NCI-H2227 (cell line): ENCODE data around the gene CEBPB.
"Not testable (repeated sequence)": the region's sequence is repeated elsewhere in the genome, so short reads cannot be mapped to it uniquely, and the experiment has no call there.

Experiments used
- DNase-seq: peaks from one replicate; lab custom pipeline; 2025; ENCODE audit not compliant: unreplicated experiment; lab: John Stamatoyannopoulos, UW

CEBPB gene

GRCh38 chr20:50192364-50193198 lies 2.0 kb downstream of the CEBPB start:
- DNase-seq, result peak; percentile 75

GRCh38 chr20:50193199-50193835 lies 2.7 kb downstream of the CEBPB start:
- no peak for DNase-seq

GRCh38 chr20:50193836-50194421 lies 3.3 kb downstream of the CEBPB start:
- DNase-seq, result no peak

- no peak for DNase-seq
Observed at GRCh38 chr20:50194422-50194830, 3.8 kb downstream of the CEBPB start.

- DNase-seq, result no peak
Observed at GRCh38 chr20:50194831-50195523, 4.3 kb downstream of the CEBPB start.

GRCh38 chr20:50195524-50196120 lies 5.0 kb downstream of the CEBPB start:
- no peak for DNase-seq

- no peak for DNase-seq
Observed at GRCh38 chr20:50196248-50196647, 5.6 kb downstream of the CEBPB start.

- DNase-seq, result no peak
Observed at GRCh38 chr20:50196896-50197295, 6.3 kb downstream of the CEBPB start.

GRCh38 chr20:50197463-50198179 lies 7.0 kb downstream of the CEBPB start:
- DNase-seq, result no peak

- DNase-seq, result no peak
Observed at GRCh38 chr20:50198180-50198666, 7.6 kb downstream of the CEBPB start.

GRCh38 chr20:50198716-50199115 lies 8.1 kb downstream of the CEBPB start:
- DNase-seq, result no peak

GRCh38 chr20:50199703-50200102 lies 9.1 kb downstream of the CEBPB start:
- DNase-seq, result no peak

GRCh38 chr20:50200482-50201104 lies 10.0 kb downstream of the CEBPB start:
- DNase-seq, result no peak

- DNase-seq, result not testable (repeated sequence)
Observed at GRCh38 chr20:50201710-50202109, 11.1 kb downstream of the CEBPB start.

- no peak for DNase-seq
Observed at GRCh38 chr20:50202677-50203076, 12.0 kb downstream of the CEBPB start.

- no peak for DNase-seq
Observed at GRCh38 chr20:50203951-50204937, 13.6 kb downstream of the CEBPB start.

- DNase-seq, result no peak
Observed at GRCh38 chr20:50207026-50207425, 16.4 kb downstream of the CEBPB start.

GRCh38 chr20:50208085-50208491 lies 17.5 kb downstream of the CEBPB start:
- DNase-seq, result no peak

GRCh38 chr20:50208815-50209214 lies 18.2 kb downstream of the CEBPB start:
- not testable (repeated sequence) for DNase-seq
